ENCODE results near the gene MS4A18.
"Not testable (repeated sequence)": the region's sequence is repeated elsewhere in the genome, so short reads cannot be mapped to it uniquely, and the experiment has no call there.

DNA sequence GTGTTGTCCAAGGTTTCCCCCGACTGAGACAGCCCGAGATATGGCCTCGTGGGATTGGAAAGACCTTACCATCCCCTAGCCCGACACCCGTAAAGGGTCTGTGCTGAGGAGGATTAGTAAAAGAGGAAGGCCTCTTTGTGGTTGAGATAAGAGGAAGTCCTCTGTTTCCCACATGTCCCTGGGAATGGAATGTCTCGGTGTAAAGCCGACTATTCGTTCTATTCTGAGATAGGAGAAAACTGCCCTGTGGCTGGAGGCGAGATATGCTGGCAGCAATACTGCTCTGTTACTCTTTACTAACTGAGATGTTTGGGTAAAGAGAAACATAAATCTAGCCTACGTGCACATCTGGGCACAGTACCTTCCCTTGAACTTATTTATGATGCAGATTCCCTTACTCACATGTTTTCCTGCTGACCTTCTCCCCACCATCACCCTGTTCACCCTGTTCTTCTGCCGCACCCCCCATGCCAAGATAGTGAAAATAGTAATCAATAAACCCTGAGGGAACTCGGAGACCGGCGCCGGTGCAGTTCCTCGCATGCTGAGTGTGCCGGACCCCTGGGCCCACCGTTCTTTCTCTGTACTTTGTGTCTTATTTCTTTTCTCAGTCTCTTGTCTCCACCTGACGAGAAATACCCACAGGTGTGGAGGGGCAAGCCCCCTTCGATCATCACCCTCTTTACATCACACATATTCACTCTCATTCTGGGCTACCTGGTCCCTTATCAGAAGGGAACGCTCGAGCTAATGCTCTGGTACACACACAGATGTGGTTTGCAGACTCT is 35.1 kb downstream of the MS4A18 start:
- TF ChIP-seq, protein P1, sequence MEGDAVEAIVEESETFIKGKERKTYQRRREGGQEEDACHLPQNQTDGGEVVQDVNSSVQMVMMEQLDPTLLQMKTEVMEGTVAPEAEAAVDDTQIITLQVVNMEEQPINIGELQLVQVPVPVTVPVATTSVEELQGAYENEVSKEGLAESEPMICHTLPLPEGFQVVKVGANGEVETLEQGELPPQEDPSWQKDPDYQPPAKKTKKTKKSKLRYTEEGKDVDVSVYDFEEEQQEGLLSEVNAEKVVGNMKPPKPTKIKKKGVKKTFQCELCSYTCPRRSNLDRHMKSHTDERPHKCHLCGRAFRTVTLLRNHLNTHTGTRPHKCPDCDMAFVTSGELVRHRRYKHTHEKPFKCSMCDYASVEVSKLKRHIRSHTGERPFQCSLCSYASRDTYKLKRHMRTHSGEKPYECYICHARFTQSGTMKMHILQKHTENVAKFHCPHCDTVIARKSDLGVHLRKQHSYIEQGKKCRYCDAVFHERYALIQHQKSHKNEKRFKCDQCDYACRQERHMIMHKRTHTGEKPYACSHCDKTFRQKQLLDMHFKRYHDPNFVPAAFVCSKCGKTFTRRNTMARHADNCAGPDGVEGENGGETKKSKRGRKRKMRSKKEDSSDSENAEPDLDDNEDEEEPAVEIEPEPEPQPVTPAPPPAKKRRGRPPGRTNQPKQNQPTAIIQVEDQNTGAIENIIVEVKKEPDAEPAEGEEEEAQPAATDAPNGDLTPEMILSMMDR (IDR thresholded peaks at IDR 0.05 in 2 of 3, conservative IDR thresholded peaks at IDR 0.05 in 1 of 3; ENCODE audit: borderline replicate concordance in 1 of 3, insufficient read depth in 1 of 3, low read depth in 2 of 3, low read length in 2 of 3) = not testable (repeated sequence)
- TF ChIP-seq YY1 (IDR thresholded peaks at IDR 0.05; ENCODE audit: extremely low read depth, insufficient replicate concordance, low read depth, low read length); REST (IDR thresholded peaks at IDR 0.05; ENCODE audit: low read depth); RAD21 (IDR thresholded peaks at IDR 0.05; ENCODE audit: low read depth); POLR2A (IDR thresholded peaks at IDR 0.05; ENCODE audit: borderline replicate concordance, extremely low read depth, insufficient read depth, insufficient read length); SRF (IDR thresholded peaks at IDR 0.05; ENCODE audit: low read depth); EZH2 (IDR thresholded peaks at IDR 0.05); MAX (IDR thresholded peaks at IDR 0.05): not testable (repeated sequence)

Data from HCT116 (cell line).